ENCODE measurements around the gene SSTR1.

The SSTR1 gene

GRCh38 chr14:38211255-38211735, 3.6 kb downstream of the SSTR1 start:
- Histone ChIP-seq H3K9ac (ENCODE audit: low read length) (no peak overlapping the region), H3K9me3 (ENCODE audit: control insufficient read depth, low read depth, low read length) (no peaks in the 10 kb centered on the region), H3K36me3 (ENCODE audit: control insufficient read depth, low read depth, low read length) (no peaks in the 10 kb centered on the region), H3K27me3 (ENCODE audit: control insufficient read depth, insufficient read depth, low read length) (peaks cover 98% of the 10 kb centered on the region), H3K4me3 (ENCODE audit: low read length) (peak overlapping the region; percentile 17), H3K27ac (ENCODE audit: low read length) (no peak overlapping the region), H3K4me1 (ENCODE audit: control insufficient read depth, low read depth, low read length) (peaks cover 8% of the 10 kb centered on the region)

- Histone ChIP-seq H3K4me1 (ENCODE audit: control insufficient read depth, low read depth, low read length) (peaks cover 8% of the 10 kb centered on the region), H3K9me3 (ENCODE audit: control insufficient read depth, low read depth, low read length) (no peaks in the 10 kb centered on the region), H3K27me3 (ENCODE audit: control insufficient read depth, insufficient read depth, low read length) (peaks cover 98% of the 10 kb centered on the region), H3K9ac (ENCODE audit: low read length) (no peak overlapping the region), H3K4me3 (ENCODE audit: low read length) (no peak overlapping the region), H3K36me3 (ENCODE audit: control insufficient read depth, low read depth, low read length) (no peaks in the 10 kb centered on the region), H3K27ac (ENCODE audit: low read length) (no peak overlapping the region)
Measured at GRCh38 chr14:38212111-38212510, 4.4 kb downstream of the SSTR1 start.

- no peaks in the 10 kb centered on the region for H3K9me3 ChIP-seq (ENCODE audit: control insufficient read depth, low read depth, low read length)
- no peaks in the 10 kb centered on the region for H3K36me3 ChIP-seq (ENCODE audit: control insufficient read depth, low read depth, low read length)
- no peak overlapping the region for H3K4me3 ChIP-seq (ENCODE audit: low read length)
- H3K27me3 ChIP-seq (ENCODE audit: control insufficient read depth, insufficient read depth, low read length): peaks cover 98% of the 10 kb centered on the region
- no peak overlapping the region for H3K9ac ChIP-seq (ENCODE audit: low read length)
- H3K4me1 ChIP-seq (ENCODE audit: control insufficient read depth, low read depth, low read length): peaks cover 3% of the 10 kb centered on the region
- H3K27ac ChIP-seq (ENCODE audit: low read length): no peak overlapping the region
Measured at GRCh38 chr14:38213001-38213400, 5.3 kb downstream of the SSTR1 start.

- Histone ChIP-seq H3K9me3 (ENCODE audit: control insufficient read depth, low read depth, low read length) (no peaks in the 10 kb centered on the region), H3K27me3 (ENCODE audit: control insufficient read depth, insufficient read depth, low read length) (peaks cover 76% of the 10 kb centered on the region), H3K36me3 (ENCODE audit: control insufficient read depth, low read depth, low read length) (no peaks in the 10 kb centered on the region), H3K9ac (ENCODE audit: low read length) (no peak overlapping the region), H3K4me1 (ENCODE audit: control insufficient read depth, low read depth, low read length) (peaks cover 16% of the 10 kb centered on the region), H3K4me3 (ENCODE audit: low read length) (no peak overlapping the region), H3K27ac (ENCODE audit: low read length) (no peak overlapping the region)
Measured at GRCh38 chr14:38217553-38217952, 9.8 kb downstream of the SSTR1 start.

- H3K27ac ChIP-seq (ENCODE audit: low read length): no peak overlapping the region
- peaks cover 43% of the 10 kb centered on the region for H3K27me3 ChIP-seq (ENCODE audit: control insufficient read depth, insufficient read depth, low read length)
- no peak overlapping the region for H3K9ac ChIP-seq (ENCODE audit: low read length)
- no peak overlapping the region for H3K4me3 ChIP-seq (ENCODE audit: low read length)
- peaks cover 16% of the 10 kb centered on the region for H3K4me1 ChIP-seq (ENCODE audit: control insufficient read depth, low read depth, low read length)
- no peaks in the 10 kb centered on the region for H3K9me3 ChIP-seq (ENCODE audit: control insufficient read depth, low read depth, low read length)
- H3K36me3 ChIP-seq (ENCODE audit: control insufficient read depth, low read depth, low read length): no peaks in the 10 kb centered on the region
Measured at GRCh38 chr14:38221077-38221476, 13.4 kb downstream of the SSTR1 start.

- Histone ChIP-seq H3K9ac (ENCODE audit: low read length) (no peak overlapping the region), H3K36me3 (ENCODE audit: control insufficient read depth, low read depth, low read length) (no peaks in the 10 kb centered on the region), H3K9me3 (ENCODE audit: control insufficient read depth, low read depth, low read length) (no peaks in the 10 kb centered on the region), H3K27me3 (ENCODE audit: control insufficient read depth, insufficient read depth, low read length) (peaks cover 17% of the 10 kb centered on the region), H3K4me1 (ENCODE audit: control insufficient read depth, low read depth, low read length) (peaks cover 16% of the 10 kb centered on the region), H3K27ac (ENCODE audit: low read length) (no peak overlapping the region), H3K4me3 (ENCODE audit: low read length) (no peak overlapping the region)
Measured at GRCh38 chr14:38224338-38224737, 16.6 kb downstream of the SSTR1 start.

GRCh38 chr14:38225946-38226345, 18.2 kb downstream of the SSTR1 start:
- Histone ChIP-seq H3K9me3 (ENCODE audit: control insufficient read depth, low read depth, low read length) (no peaks in the 10 kb centered on the region), H3K4me1 (ENCODE audit: control insufficient read depth, low read depth, low read length) (peaks cover 9% of the 10 kb centered on the region), H3K27ac (ENCODE audit: low read length) (no peak overlapping the region), H3K9ac (ENCODE audit: low read length) (no peak overlapping the region), H3K27me3 (ENCODE audit: control insufficient read depth, insufficient read depth, low read length) (peaks cover 2% of the 10 kb centered on the region), H3K36me3 (ENCODE audit: control insufficient read depth, low read depth, low read length) (no peaks in the 10 kb centered on the region), H3K4me3 (ENCODE audit: low read length) (no peak overlapping the region)

GRCh38 chr14:38226366-38226765, 18.7 kb downstream of the SSTR1 start:
- Histone ChIP-seq H3K4me1 (ENCODE audit: control insufficient read depth, low read depth, low read length) (peaks cover 5% of the 10 kb centered on the region), H3K9me3 (ENCODE audit: control insufficient read depth, low read depth, low read length) (no peaks in the 10 kb centered on the region), H3K36me3 (ENCODE audit: control insufficient read depth, low read depth, low read length) (no peaks in the 10 kb centered on the region), H3K27ac (ENCODE audit: low read length) (no peak overlapping the region), H3K9ac (ENCODE audit: low read length) (no peak overlapping the region), H3K4me3 (ENCODE audit: low read length) (no peak overlapping the region), H3K27me3 (ENCODE audit: control insufficient read depth, insufficient read depth, low read length) (peaks cover 3% of the 10 kb centered on the region)

GRCh38 chr14:38233218-38233617, 25.5 kb downstream of the SSTR1 start:
- H3K4me1 ChIP-seq (ENCODE audit: control insufficient read depth, low read depth, low read length): no peaks in the 10 kb centered on the region
- no peak overlapping the region for H3K4me3 ChIP-seq (ENCODE audit: low read length)
- no peak overlapping the region for H3K9ac ChIP-seq (ENCODE audit: low read length)
- no peak overlapping the region for H3K27ac ChIP-seq (ENCODE audit: low read length)
- H3K27me3 ChIP-seq (ENCODE audit: control insufficient read depth, insufficient read depth, low read length): peaks cover 11% of the 10 kb centered on the region
- H3K9me3 ChIP-seq (ENCODE audit: control insufficient read depth, low read depth, low read length): no peaks in the 10 kb centered on the region
- no peaks in the 10 kb centered on the region for H3K36me3 ChIP-seq (ENCODE audit: control insufficient read depth, low read depth, low read length)

- Histone ChIP-seq H3K4me3 (ENCODE audit: low read length) (no peak overlapping the region), H3K9ac (ENCODE audit: low read length) (no peak overlapping the region), H3K36me3 (ENCODE audit: control insufficient read depth, low read depth, low read length) (no peaks in the 10 kb centered on the region), H3K9me3 (ENCODE audit: control insufficient read depth, low read depth, low read length) (no peaks in the 10 kb centered on the region), H3K27ac (ENCODE audit: low read length) (no peak overlapping the region), H3K27me3 (ENCODE audit: control insufficient read depth, insufficient read depth, low read length) (no peaks in the 10 kb centered on the region), H3K4me1 (ENCODE audit: control insufficient read depth, low read depth, low read length) (no peaks in the 10 kb centered on the region)
Measured at GRCh38 chr14:38238332-38238731, 30.6 kb downstream of the SSTR1 start.

GRCh38 chr14:38238878-38239277, 31.2 kb downstream of the SSTR1 start:
- H3K9me3 ChIP-seq (ENCODE audit: control insufficient read depth, low read depth, low read length): no peaks in the 10 kb centered on the region
- no peak overlapping the region for H3K9ac ChIP-seq (ENCODE audit: low read length)
- H3K36me3 ChIP-seq (ENCODE audit: control insufficient read depth, low read depth, low read length): no peaks in the 10 kb centered on the region
- no peaks in the 10 kb centered on the region for H3K4me1 ChIP-seq (ENCODE audit: control insufficient read depth, low read depth, low read length)
- H3K27ac ChIP-seq (ENCODE audit: low read length): no peak overlapping the region
- no peaks in the 10 kb centered on the region for H3K27me3 ChIP-seq (ENCODE audit: control insufficient read depth, insufficient read depth, low read length)
- no peak overlapping the region for H3K4me3 ChIP-seq (ENCODE audit: low read length)

GRCh38 chr14:38243696-38244240, 36.1 kb downstream of the SSTR1 start:
- no peak overlapping the region for H3K9ac ChIP-seq (ENCODE audit: low read length)
- H3K27ac ChIP-seq (ENCODE audit: low read length): no peak overlapping the region
- no peaks in the 10 kb centered on the region for H3K4me1 ChIP-seq (ENCODE audit: control insufficient read depth, low read depth, low read length)
- no peak overlapping the region for H3K4me3 ChIP-seq (ENCODE audit: low read length)
- no peaks in the 10 kb centered on the region for H3K27me3 ChIP-seq (ENCODE audit: control insufficient read depth, insufficient read depth, low read length)
- no peaks in the 10 kb centered on the region for H3K36me3 ChIP-seq (ENCODE audit: control insufficient read depth, low read depth, low read length)
- no peaks in the 10 kb centered on the region for H3K9me3 ChIP-seq (ENCODE audit: control insufficient read depth, low read depth, low read length)
